Fibroblast of pulmonary artery (primary cell): ENCODE data around the gene VAMP5.

Source experiments
- DNase-seq: peaks from one replicate; pipeline ENCODE4 v3.0.0-alpha.2; 2010; ENCODE audit warnings: low read depth
- H3K4me3 ChIP-seq: replicated peaks from 2 replicates; pipeline ENCODE4 v1.5.1; 2011; ENCODE audit warnings: low read depth, mild to moderate bottlenecking, control low read depth, low read length, moderate library complexity
- CTCF ChIP-seq: IDR thresholded peaks from 2 replicates; pipeline ENCODE4 v1.5.1; 2011; ENCODE audit warnings: mild to moderate bottlenecking, control low read depth, low read length, inconsistent platforms; ENCODE audit errors: missing control alignments

Gene VAMP5

DNA sequence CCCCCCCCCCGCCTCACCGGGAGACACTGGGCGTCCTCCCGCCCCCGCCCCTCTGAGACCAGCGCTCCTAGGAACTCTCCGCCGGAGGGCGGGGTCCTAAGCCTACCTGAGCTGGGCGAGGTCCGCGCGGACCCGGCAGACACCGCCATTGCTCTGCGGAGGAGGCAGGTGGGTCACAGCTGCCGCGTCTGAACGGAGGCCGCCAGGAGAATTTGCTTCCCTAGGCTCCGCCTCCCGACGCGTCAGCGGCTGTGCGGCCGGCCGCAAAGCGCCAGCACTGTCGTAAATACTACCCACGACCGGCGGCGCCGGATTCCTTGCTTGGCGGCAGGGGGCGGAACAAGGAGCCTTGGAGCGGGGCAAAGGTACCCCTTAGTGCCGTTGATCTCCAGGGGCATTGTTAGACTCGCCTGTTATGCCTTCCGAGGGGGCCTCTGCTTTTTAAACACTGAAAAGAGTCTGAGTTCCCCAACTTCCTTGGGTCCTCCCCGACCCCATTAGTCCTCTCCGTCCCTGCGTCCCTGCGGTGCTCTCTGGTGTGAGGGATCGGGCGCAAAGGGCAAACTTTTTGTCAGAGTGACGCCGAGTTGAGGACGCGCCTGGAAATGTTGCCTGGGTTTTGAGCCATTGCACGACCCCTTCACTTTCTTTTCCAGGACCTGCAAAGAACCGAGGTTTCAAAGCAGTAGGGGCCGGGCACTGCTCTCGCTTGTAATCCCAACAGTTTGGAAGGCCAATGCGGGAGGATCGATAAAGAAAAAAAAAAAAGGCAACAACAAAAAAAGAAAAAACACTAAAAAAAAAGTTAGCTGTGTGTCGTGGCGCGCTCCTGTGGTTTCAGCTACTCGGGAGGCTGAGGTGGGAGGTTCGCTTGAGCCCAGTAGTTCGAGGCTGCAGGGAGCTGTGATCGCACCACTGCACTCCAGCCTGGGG lies 22.7 kb upstream of the VAMP5 start, which contains the start of gene GGCX:
GGCX (minus strand) TSS at position 214 of the 933 bp plus-strand sequence; CDS start at position 149, 65 bp downstream.
- no peak for TF ChIP-seq CTCF
- DNase-seq, result peak; percentile 93
- peak within 1 kb of the TSS; percentile 92 for H3K4me3 ChIP-seq

GRCh38 chr2:85564144-85564563 lies 20.1 kb upstream of the VAMP5 start:
- DNase-seq, result no peak
- no peak for TF ChIP-seq CTCF
- H3K4me3 ChIP-seq, result no peak overlapping the region

DNA sequence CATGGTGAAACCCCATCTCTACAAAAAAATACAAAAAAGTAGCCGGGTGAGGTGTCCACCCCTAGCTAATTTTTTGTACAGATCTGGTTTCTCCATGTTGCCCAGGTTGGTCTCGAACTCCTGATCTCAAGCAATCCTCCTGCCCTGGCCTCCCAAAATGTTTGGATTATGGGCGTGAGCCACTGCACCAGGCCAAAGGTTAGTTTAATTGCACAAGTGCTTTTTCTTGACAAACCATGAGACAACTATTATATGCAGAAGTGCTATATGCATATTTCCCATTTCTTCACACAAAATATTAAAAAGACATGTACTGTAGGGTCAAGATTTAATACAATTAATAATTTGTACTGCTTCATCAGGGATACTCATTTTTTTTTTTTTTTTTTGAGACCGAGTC lies 18.0 kb upstream of the VAMP5 start:
- TF ChIP-seq CTCF, result no peak
- no peak overlapping the region for H3K4me3 ChIP-seq
- no peak for DNase-seq

GRCh38 chr2:85575739-85576138 lies 8.5 kb upstream of the VAMP5 start:
- TF ChIP-seq CTCF, result no peak
- H3K4me3 ChIP-seq, result no peak overlapping the region
- DNase-seq, result no peak

GRCh38 chr2:85577063-85577385 lies 7.2 kb upstream of the VAMP5 start:
- no peak overlapping the region for H3K4me3 ChIP-seq
- TF ChIP-seq CTCF, result no peak
- DNase-seq, result no peak

DNA sequence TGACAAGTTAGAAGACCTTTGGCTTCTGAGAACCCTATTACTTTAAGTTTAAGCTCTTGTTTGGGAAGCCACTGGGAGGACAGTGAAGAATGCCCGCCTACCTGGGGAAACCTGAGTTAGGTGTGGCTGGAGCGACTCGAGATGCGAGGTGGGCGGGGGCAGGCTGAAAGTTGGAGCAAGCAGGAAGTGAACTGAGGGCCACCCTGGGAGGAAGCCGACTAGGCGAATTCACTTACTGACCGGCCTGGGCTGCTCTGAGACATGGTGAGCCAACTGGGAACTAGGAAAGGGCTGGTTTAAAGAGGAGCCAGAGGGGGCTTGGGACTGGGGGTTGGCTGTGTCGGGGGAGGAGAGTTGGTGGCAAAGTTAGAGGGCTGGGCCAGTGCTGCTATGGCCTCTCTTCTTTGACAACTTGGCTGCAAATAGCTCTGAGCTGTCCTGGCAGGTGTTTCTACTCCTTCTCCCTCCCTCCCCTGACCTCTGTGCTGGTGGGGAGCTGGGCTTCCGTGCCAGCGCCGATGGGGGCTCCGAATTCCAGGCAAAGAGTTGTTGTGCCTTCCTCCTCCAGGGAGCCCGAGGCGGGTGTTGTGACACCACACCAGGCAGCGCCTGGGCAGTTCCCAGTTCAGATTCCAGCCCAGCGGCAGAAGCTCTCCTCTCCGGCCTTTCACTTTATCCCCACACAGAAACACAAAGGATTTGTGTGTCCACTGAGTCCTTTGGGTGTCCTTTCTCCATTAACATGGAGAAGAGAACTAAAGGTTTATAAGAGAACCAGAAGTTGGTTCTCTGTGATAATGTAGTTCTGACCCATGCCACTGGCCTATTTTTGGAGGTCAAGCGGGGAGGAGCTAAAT lies 6.6 kb upstream of the VAMP5 start, which contains the start of gene VAMP8:
VAMP8 (plus strand) TSS at position 201 of the 857 bp plus-strand sequence; CDS start at position 262, 61 bp downstream.
- DNase-seq, result no peak
- H3K4me3 ChIP-seq, result no peak within 1 kb of the TSS
- no peak for TF ChIP-seq CTCF
